Mesodermal cell (in vitro differentiated cells): ENCODE results near the gene GDPD5.

Experiments used
- H3K27ac ChIP-seq: 2 replicates; pipeline ENCODE4 v1.7.0; 2013; ENCODE audit warnings: mild to moderate bottlenecking, low read depth, low read length, moderate library complexity; ENCODE audit not compliant: severe bottlenecking
- H3K36me3 ChIP-seq: 2 replicates; pipeline ENCODE4 v1.7.1; 2013; ENCODE audit warnings: mild to moderate bottlenecking, low read length, moderate library complexity; ENCODE audit not compliant: control insufficient read depth, insufficient read depth
- H3K4me1 ChIP-seq: one replicate; pipeline ENCODE4 v1.7.1; 2013; ENCODE audit warnings: mild to moderate bottlenecking, low read length; ENCODE audit not compliant: insufficient read depth, control insufficient read depth, poor library complexity, severe bottlenecking
- H3K4me3 ChIP-seq: 2 replicates; pipeline ENCODE4 v1.7.0; 2013; ENCODE audit warnings: low read length, control low read depth, mild to moderate bottlenecking; ENCODE audit not compliant: insufficient read depth, poor library complexity, severe bottlenecking; ENCODE audit errors: extremely low read depth
- H3K9me3 ChIP-seq: 2 replicates; pipeline ENCODE4 v1.7.1; 2013; ENCODE audit warnings: mild to moderate bottlenecking, low read length, moderate library complexity; ENCODE audit not compliant: control insufficient read depth
- WGBS, 2 experiments: methylation state at CpG; one replicate each; pipeline ENCODE4 v1.1.5; 2013; ENCODE audit warnings: missing lambda C conversion rate in 2 of 2; ENCODE audit not compliant: insufficient coverage in 2 of 2; 5-methylcytosine and 5-hydroxymethylcytosine counted together

GDPD5 gene

GRCh38 chr11:75387736-75388294 is 137.9 kb downstream of the GDPD5 start:
- Histone ChIP-seq H3K36me3 (no peaks in the 10 kb centered on the region), H3K9me3 (no peaks in the 10 kb centered on the region), H3K27ac (peak overlapping the region; percentile 86), H3K4me3 (no peak overlapping the region), H3K4me1 (peaks cover 11% of the 10 kb centered on the region)
- 100% methylated on average over 2 of the region's 3 CpGs; no CpG with 5 or more reads in 1 of the 2 experiments for WGBS, 2 experiments

- no peaks in the 10 kb centered on the region for H3K36me3 ChIP-seq
- H3K4me1 ChIP-seq, result peaks cover 11% of the 10 kb centered on the region
- H3K4me3 ChIP-seq, result no peak overlapping the region
- 47 to 80% methylated on average over 1 to 2 of the region's 3 CpGs for WGBS, 2 experiments
- peak overlapping the region; percentile 86 for H3K27ac ChIP-seq
- H3K9me3 ChIP-seq, result no peaks in the 10 kb centered on the region
Observed at GRCh38 chr11:75386942-75387630, 138.7 kb downstream of the GDPD5 start.
